NCI-H2029 (cell line): Measurements from ENCODE around the gene FMNL2.

Experiments used
- DNase-seq: peaks from one replicate; lab custom pipeline; 2025; lab: John Stamatoyannopoulos, UW

Gene FMNL2

GRCh38 chr2:152449578-152449977 is 114.6 kb downstream of the FMNL2 start:
- DNase-seq, result no peak

- no peak for DNase-seq
Measured at GRCh38 chr2:152450176-152450575, 115.2 kb downstream of the FMNL2 start.

DNA sequence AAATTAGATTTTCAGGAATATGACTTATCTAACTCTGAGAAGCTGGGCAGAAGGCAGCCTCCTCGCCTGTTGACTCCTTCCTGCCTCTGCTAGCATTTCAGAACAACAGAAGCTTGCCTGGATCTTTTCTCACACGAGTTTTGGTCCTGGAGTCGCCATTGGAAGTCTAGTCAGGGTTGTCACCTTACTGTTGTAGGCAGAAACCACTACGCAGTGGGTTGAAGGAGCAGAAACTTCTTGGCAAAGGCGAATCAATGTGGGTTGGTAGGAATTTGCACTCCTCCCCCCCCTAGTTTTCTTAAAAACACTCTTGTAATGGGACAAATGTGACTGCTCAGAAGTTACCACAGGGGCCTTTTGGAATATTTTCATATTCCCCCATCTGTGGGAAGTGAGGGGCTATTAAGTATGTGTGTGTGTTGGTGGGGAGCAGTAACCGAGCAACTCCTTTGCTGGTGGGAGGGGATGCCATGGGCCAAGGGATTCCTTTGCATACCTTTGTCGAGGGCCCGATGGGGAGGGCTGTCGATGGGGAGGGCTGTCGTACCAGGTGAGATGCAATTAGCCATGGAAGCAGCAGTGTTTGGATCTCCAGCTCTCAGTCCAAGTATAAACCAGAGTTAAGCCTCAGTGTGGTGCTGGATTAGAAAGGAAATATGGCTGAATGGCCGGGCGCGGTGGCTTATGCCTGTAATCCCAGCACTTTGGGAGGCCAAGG is 117.4 kb downstream of the FMNL2 start:
- no peak for DNase-seq

DNA sequence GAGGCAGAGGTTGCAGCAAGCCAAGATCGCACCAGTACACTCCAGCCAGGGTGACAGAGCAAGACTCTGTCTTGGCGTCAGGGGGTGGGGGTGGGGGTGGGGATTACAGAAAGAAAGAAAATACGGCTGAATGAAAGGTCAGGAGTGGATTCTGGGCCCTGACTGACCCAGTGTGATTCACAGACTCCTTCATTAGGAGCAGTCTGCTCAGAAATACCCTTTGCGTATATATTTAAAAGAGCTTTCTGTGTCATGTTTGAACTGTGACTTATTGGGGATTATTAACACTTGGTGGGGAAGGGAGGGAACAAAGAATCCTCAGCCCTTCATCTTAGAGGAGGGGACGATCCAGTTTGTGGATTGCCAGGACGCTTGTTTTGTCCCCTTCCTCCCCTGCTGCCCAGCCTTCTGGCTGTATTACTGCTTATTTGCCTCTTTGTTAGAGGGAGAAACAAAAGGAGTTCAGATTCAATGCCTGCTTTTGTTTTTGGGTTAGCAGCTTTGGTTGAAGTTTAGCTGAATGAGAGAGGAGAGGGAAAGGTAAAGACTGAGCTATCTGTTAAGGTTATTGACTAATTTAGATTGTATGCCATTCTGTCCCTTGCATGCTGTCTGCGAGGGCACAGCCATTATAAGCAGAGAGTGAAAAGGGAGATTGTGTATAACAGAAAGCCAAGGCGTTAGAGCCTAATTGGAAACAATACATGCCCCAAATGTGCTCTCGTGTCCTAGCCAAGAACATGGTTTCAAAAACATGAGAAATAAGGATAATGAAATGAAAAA is 118.3 kb downstream of the FMNL2 start:
- DNase-seq, result no peak

GRCh38 chr2:152454371-152454770 is 119.4 kb downstream of the FMNL2 start:
- DNase-seq, result no peak

DNA sequence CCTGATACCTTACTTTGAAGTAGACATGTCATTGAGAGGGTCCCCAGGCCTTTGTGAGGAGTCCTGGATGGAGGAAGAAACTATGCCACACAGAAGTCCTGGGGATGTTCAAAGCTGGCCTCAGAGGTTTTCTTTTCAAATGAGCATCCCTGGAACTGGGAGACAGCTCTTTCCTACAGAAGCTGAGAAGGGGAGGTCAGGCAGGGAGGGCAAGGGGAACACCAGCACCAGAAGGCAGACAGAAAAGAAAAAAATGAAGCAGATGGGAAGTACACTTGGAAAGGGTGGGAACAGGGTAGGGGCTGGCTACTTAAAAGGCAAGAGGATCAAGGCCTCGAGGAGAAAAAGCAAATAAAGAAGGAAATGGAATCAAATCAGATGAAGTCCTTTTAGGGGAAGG is 120.0 kb downstream of the FMNL2 start:
- DNase-seq, result no peak

- DNase-seq, result no peak
Measured at GRCh38 chr2:152455738-152456137, 120.8 kb downstream of the FMNL2 start.

DNA sequence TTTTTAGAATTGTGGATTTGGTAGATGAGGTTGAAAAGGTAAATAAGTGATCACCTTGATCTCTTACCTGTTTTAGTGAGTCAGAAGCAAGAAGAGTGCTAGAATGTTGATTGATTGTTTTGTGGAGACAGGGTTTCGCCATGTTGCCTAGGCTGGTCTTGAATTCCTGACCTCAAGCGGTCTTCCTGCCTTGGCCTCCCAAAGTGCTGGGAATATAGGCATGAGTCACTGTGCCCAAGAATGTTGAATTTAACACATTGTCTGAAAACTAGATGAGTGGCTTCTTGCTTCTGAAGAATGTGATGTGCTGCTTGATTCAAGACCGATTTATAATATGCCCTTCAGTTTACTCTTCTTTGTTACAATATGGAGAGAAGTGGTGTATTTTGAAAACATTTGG is 121.3 kb downstream of the FMNL2 start:
- DNase-seq, result no peak

DNA sequence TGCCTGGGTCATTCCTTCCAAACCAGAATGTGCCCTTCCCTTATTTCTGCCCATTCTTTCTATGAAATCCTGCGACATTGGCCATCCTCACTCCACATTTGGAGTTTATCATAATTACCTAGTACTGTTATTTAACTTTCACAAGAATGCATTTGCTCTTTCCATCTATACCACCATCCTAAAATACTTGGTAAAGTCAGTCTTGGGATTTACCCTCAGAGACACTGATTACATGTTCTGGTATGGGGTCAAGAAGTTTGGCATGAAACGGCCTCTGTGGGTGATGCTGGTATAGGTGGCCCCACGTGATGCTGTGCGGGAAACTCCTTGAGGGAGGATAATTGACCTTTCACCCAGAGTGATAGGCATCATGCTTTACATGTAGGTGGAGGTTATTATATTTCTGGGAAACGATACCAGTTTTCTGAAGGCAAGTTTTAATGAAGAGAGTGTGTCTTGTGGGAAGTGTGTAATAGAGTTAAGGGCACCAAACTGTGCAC is 123.5 kb downstream of the FMNL2 start:
- no peak for DNase-seq

GRCh38 chr2:152459091-152459490 is 124.1 kb downstream of the FMNL2 start:
- no peak for DNase-seq

DNA sequence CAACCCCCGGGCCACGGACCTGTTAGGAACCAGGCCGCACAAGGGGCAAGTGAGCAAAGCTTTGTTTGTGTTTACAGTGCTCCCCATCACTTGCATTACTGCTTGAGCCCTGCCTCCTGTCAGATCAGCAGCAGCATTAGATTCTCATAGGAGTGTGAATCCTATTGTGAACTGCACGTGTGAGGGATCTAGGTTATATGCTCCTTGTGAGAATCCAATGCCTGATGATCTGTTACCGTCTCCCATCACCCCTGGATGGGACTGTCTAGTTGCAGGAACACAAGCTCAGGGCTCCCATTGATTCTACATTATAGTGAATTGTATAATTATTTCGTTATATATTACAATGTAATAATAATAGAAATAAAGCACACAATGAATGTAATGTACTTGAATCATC is 125.6 kb downstream of the FMNL2 start:
- DNase-seq, result no peak

DNA sequence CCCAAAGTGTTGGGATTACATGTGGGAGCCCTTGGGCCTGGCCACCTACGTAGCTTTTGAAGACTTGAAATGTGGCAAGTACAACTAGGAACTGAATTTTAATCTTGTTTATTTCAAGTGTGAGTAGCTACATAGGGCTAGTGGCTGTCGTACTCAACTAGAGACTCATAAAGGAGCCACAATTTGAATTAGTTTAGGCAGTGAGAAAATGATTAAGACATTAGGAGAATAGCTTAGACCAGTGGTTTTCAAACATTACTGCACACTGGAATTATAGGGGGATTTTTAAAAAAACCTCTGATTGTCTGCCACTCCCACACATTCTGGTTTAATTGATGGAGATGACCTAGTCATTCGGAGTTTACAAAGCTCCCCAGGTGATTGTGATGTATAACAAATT is 127.1 kb downstream of the FMNL2 start:
- DNase-seq, result no peak

- no peak for DNase-seq
Measured at GRCh38 chr2:152462779-152463178, 127.8 kb downstream of the FMNL2 start.

- DNase-seq, result no peak
Measured at GRCh38 chr2:152464851-152465470, 130.0 kb downstream of the FMNL2 start.

GRCh38 chr2:152465541-152465940 is 130.6 kb downstream of the FMNL2 start:
- DNase-seq, result peak; percentile 47

DNA sequence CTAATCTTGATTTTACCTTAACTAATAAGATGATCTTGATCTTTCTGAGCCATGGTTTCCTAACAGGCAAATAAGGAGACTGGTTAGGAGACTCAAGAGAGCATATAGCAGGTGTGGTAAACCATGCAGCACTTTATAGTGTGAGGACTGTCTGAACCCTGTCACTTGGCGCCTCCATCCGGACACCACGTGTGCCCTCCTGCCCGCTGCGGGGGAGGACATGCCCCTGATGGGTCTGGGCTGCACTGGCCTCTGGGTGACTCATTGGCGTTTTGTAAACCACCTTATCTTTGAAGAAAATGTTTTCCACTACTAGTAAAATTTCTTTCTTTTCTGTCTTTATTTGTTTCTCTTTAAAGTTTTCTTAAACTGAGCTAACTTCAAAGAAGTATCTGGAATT is 131.1 kb downstream of the FMNL2 start:
- no peak for DNase-seq

- DNase-seq, result no peak
Measured at GRCh38 chr2:152466980-152467676, 132.2 kb downstream of the FMNL2 start.

GRCh38 chr2:152467677-152468410 is 132.9 kb downstream of the FMNL2 start:
- no peak for DNase-seq

DNA sequence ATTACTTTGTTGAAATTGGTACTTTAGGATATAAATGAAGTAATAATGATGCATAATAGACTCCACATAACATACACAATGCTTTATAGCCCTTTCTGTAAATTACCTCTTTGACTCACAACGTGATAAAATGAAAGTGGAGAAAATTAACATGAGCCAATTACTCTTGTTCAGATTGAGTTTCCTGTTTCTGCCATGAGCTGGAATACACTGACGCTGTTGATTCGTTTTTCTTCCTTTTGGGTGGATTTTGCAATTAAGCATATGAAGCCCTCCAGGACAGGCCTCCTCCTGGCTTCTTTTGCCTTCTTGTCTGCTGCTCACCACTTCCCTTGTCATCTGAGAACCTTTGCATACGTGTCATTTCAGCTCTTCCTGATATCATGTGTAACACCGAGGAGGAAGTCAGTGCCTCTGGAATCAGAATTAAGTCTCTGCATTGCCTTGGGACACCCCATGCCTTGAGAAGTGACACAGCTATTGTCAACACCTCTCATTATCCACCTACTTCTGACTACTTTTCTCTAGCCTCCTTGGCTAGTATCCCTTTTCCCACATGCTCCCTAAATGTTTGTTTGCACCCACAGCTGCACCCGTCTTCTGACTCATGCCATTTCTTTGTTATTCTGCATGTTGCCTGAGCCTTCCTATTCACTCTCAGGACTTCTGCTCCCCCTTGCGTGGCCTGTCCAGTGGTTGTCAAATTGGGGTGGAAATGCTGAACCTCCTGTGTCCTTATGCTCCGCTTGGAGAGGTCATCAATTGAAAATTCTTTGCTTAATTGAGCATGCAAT is 134.1 kb downstream of the FMNL2 start:
- DNase-seq, result peak; percentile 28
